Esophagus squamous epithelium (tissue), 5 donors: ENCODE results near the gene ZCCHC13. TPM values are rescaled to one million over a fixed set of nuclear protein-coding genes. Genes with fewer than 3 reads are reported as not detected.
"Not testable (repeated sequence)": the region's sequence is repeated elsewhere in the genome, so short reads cannot be mapped to it uniquely, and the experiment has no call there.

ENCODE experiments used
- DNase-seq: peaks from one replicate; lab custom pipeline; 2025; lab: John Stamatoyannopoulos, UW
- H3K27ac ChIP-seq, 4 donors: fragments of 200-600 bp; sonication (generic); one replicate each; pipeline ENCODE4 v1.5.1; 2016 to 2019; ENCODE audit warnings: mild to moderate bottlenecking in 1 of 4
- H3K27me3 ChIP-seq, 4 donors: fragments of 200-600 bp; sonication (generic); 1 replicate in 3 of 4; 2 replicates in 1 of 4; pipeline versions ENCODE4 v1.5.1 to v1.6.0; 2017 to 2021; ENCODE audit warnings: antibody characterized with exemption in 1 of 4
- H3K36me3 ChIP-seq, 3 donors: fragments of 200-600 bp; sonication (generic); one replicate each; pipeline ENCODE4 v1.5.1; 2016 to 2019
- H3K4me1 ChIP-seq, 3 donors: fragments of 200-600 bp; sonication (generic); one replicate each; pipeline ENCODE4 v1.5.1; 2017 to 2019
- H3K4me3 ChIP-seq, 4 donors: fragments of 200-600 bp; sonication (generic); 1 replicate in 3 of 4; 2 replicates in 1 of 4; pipeline ENCODE4 v1.5.1; 2016 to 2019; ENCODE audit warnings: mild to moderate bottlenecking in 2 of 4, moderate library complexity in 1 of 4
- H3K9me3 ChIP-seq, 3 donors: fragments of 200-600 bp; sonication (generic); one replicate each; pipeline ENCODE4 v1.5.1; 2016 to 2019
- POLR2A ChIP-seq, 4 donors: fragments of 450-650 bp; IDR thresholded peaks; one replicate each; pipeline ENCODE4 v1.6.1; 2017; ENCODE audit warnings: antibody characterized with exemption in 4 of 4, mild to moderate bottlenecking in 4 of 4, moderate library complexity in 3 of 4
- WGBS, 2 donors: methylation state at CpG; one replicate each; pipeline ENCODE4 v1.1.5; 2018; 5-methylcytosine and 5-hydroxymethylcytosine counted together
- intact Hi-C: fragments of 100-400 bp; cut with DNase I; formaldehyde crosslinking; loops from one replicate; pipeline ENCODE4 v1.15.0; 2022
- total RNA-seq, 4 donors: library from RNA; depleted of rRNA; stranded (reverse); fragments of >200 nt; gene quantifications; one replicate each; pipeline ENCODE4 v1.1.0, GENCODE V29; 2016
- TF ChIP-seq, protein P1 (sequence below), 6 experiments: fragments of 450-650 bp in 4 of 6; fragments of 200-600 bp in 2 of 6; sonication (generic) in 2 of 6; IDR thresholded peaks; one replicate each; pipeline ENCODE4 v1.5.1; 2016 to 2019; ENCODE audit warnings: antibody characterized with exemption in 6 of 6, mild to moderate bottlenecking in 4 of 6, moderate library complexity in 4 of 6
- donor health status: DM: yes; HTN: yes; CAD: no.

ZCCHC13 gene
- total RNA-seq, 4 donors from 2014 or later, result not detected

DNA sequence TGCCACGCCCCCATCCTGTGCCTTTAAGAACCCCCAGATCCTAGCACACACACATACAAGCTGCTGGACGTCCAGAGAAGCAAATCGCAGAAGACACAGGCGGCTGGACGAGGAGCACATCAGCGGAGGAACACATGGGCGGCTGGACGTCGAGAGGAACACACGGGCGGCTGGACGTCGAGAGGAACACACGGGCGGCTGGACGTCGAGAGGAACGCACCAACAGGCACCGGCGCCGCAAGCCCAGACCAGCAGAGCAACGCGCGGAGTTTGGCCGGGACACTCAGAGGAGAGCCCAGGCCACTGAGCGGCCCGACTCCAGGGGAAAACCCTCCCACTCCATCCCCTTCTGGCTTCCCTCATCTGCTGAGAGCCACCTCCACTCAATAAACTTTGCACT is 17.2 kb downstream of the ZCCHC13 start:
- H3K36me3 ChIP-seq, result no peaks in the 10 kb centered on the region
- intact Hi-C loops, result no loop called here
- no peaks in the 10 kb centered on the region for H3K9me3 ChIP-seq
- H3K27me3 ChIP-seq, result no peaks in the 10 kb centered on the region
- H3K4me1 ChIP-seq, result no peaks in the 10 kb centered on the region
- TF ChIP-seq POLR2A (IDR thresholded peaks at IDR 0.05), result no peak
- TF ChIP-seq, protein P1, sequence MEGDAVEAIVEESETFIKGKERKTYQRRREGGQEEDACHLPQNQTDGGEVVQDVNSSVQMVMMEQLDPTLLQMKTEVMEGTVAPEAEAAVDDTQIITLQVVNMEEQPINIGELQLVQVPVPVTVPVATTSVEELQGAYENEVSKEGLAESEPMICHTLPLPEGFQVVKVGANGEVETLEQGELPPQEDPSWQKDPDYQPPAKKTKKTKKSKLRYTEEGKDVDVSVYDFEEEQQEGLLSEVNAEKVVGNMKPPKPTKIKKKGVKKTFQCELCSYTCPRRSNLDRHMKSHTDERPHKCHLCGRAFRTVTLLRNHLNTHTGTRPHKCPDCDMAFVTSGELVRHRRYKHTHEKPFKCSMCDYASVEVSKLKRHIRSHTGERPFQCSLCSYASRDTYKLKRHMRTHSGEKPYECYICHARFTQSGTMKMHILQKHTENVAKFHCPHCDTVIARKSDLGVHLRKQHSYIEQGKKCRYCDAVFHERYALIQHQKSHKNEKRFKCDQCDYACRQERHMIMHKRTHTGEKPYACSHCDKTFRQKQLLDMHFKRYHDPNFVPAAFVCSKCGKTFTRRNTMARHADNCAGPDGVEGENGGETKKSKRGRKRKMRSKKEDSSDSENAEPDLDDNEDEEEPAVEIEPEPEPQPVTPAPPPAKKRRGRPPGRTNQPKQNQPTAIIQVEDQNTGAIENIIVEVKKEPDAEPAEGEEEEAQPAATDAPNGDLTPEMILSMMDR (IDR thresholded peaks at IDR 0.05), result no peak
- DNase-seq, result no peak
- 82 to 98% methylated on average over 8 to 21 of the region's 27 CpGs for WGBS, 2 donors
- no peak overlapping the region for H3K4me3 ChIP-seq
- H3K27ac ChIP-seq, result no peak overlapping the region

DNA sequence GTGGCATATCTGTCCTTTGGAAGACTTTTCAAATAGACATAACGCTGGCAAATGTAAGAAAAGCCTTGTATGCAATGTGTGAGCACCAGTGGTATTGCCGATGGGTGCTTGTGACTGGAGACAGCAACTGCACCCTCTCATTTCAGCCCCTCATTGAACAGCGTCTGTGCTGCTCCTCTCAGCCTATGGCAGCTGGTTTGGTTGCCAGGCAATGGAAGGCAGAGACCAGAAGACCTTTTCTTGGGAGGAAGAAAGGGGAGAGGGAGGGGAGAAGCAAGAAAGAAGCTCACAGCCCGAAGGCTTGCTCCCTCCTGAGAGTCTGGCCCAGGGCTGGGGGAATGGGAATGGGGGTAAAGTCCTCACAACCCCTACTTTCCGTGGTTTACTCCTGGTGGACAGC is 20.2 kb downstream of the ZCCHC13 start:
- intact Hi-C loops, result no loop called here
- H3K9me3 ChIP-seq, result no peaks in the 10 kb centered on the region
- WGBS, 2 donors, result 45 to 80% methylated on average over 1 to 4 of the region's 5 CpGs
- H3K27ac ChIP-seq, result no peak overlapping the region
- no peaks in the 10 kb centered on the region for H3K36me3 ChIP-seq
- H3K27me3 ChIP-seq, result no peaks in the 10 kb centered on the region
- no peak overlapping the region for H3K4me3 ChIP-seq
- TF ChIP-seq POLR2A (IDR thresholded peaks at IDR 0.05), result no peak
- TF ChIP-seq, protein P1 (IDR thresholded peaks at IDR 0.05), result no peak
- no peak for DNase-seq
- no peaks in the 10 kb centered on the region for H3K4me1 ChIP-seq

DNA sequence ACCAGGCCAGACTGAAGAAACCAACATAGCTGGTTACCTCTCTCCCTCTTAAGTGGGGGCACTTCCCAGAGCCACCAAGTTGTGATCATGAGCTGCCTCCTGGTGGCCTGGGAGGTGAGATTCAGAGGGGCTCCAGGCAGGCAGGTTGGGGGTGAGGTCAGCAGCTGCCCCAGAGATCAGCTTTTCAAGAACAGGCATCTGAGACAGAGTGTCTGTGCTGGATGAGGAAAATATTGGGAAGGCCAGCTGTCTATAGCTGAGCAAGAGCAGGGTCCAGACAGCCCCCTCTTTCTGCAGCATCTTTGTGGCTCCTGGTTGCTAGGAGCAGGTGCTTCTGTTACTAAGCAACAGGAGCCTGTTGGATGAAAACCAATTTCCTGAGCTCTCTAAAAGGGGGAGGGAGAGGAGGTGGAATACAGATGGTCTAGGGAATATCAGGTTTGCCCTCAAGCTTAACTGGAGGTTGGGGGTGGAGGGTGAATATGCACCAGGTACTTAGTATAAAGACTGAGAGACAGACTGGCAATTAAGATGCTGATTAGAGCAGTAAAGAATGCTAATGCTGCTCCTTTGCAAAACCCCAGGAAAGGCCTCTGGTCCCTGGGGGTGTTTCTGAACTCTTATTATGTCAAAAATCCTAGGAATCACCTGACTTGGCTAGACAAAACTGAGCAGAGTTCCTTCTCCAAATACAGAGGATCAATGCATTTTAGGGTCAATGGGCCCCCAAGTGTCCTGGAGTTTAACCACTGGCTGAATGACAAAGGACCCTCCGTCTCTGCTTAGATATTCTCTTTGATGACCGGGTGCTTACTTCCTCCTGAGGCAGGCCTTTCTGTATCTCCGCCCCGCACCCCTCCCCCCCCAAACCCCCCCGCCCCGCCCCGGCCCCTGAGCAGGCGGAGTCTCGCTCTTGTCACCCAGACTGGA is 21.4 kb downstream of the ZCCHC13 start:
- H3K27ac ChIP-seq, result no peak overlapping the region
- H3K9me3 ChIP-seq, result no peaks in the 10 kb centered on the region
- DNase-seq, result no peak
- intact Hi-C loops, result no loop called here
- no peak overlapping the region for H3K4me3 ChIP-seq
- TF ChIP-seq, protein P1 (IDR thresholded peaks at IDR 0.05), result no peak
- no peak for TF ChIP-seq POLR2A (IDR thresholded peaks at IDR 0.05)
- no peaks in the 10 kb centered on the region for H3K4me1 ChIP-seq
- 25% methylated on average over 5 of the region's 9 CpGs; no CpG with 5 or more reads in 1 of the 2 donors for WGBS, 2 donors
- no peaks in the 10 kb centered on the region for H3K36me3 ChIP-seq
- H3K27me3 ChIP-seq, result no peaks in the 10 kb centered on the region

DNA sequence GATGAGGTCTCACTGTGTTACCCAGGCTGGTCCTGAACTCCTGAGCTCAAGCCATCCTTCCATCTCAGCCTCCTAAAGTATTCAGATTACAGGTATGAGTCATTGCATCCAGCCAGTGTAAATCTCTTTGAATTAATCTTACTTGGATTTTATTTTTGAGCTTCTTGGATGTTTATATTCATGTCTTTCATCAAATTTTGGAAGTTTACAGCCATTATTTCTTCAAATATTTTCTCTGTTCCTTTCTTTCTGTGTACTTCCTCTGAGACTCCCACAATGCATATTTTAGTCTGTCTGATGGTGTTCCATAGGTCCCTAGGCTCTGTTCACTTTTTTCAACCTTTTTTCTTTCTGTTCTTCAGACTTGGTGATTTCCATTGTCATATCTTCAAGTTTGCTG is 34.9 kb downstream of the ZCCHC13 start:
- intact Hi-C loops, result no loop called here

DNA sequence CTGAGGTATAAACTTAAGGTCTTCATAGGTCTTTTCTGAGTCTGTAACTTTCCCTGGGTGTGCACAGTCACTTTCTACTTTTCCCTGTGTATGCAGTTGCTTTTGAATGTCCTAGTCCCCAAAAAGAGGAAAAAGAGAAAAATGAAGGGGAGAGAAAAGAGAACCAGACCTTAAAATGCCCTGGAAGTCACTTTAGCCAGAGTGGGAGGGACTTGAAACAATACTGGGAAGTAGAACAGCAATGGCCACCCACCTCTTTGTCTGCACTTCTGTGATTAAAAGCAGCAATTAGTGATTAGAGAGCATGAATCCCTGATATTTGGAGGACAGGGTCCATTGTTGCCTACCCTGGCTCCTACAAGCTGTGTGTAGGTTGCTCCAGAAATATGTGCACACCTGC is 36.1 kb downstream of the ZCCHC13 start:
- Histone ChIP-seq H3K27ac (no peak overlapping the region), H3K4me3 (no peak overlapping the region), H3K9me3 (peaks cover 0 to 3% (median 0%) of the 10 kb centered on the region in 3 donors), H3K4me1 (no peaks in the 10 kb centered on the region), H3K27me3 (no peaks in the 10 kb centered on the region), H3K36me3 (no peaks in the 10 kb centered on the region)
- DNase-seq, result no peak
- TF ChIP-seq, protein P1 (IDR thresholded peaks at IDR 0.05), result no peak
- intact Hi-C loops, result loop anchor here (10.0 kb wide), 1 partner anchor 485 kb away; the partner anchor contains the start of gene XIST

More for the DNA sequence above, 34.9 kb downstream of the ZCCHC13 start:
- no peaks in the 10 kb centered on the region for H3K4me1 ChIP-seq
- H3K27me3 ChIP-seq, result no peaks in the 10 kb centered on the region
- no peak overlapping the region for H3K4me3 ChIP-seq
- no peak overlapping the region for H3K27ac ChIP-seq
- TF ChIP-seq, protein P1 (IDR thresholded peaks at IDR 0.05), result no peak
- TF ChIP-seq POLR2A (IDR thresholded peaks at IDR 0.05), result no peak
- H3K9me3 ChIP-seq, result peaks cover 0 to 3% (median 0%) of the 10 kb centered on the region in 3 donors
- H3K36me3 ChIP-seq, result no peaks in the 10 kb centered on the region
- DNase-seq, result no peak

DNA sequence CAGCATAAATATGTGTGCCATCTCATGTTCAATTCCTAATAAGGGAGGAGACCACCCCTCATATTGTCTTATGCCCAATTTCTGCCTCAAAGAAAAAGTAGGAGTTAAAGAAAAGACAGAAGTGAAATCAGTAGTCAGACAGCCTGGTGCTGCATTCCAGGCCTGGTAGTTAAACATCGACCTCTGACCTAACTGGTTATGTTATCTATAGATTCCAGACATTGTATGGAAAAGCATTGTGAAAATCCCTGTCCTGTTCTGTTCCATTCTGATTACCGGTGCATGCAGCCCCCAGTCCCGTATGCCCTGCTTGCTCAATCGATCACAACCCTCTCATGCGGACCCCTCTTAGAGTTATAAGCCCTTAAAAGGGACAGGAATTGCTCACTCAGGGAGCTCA is 38.2 kb downstream of the ZCCHC13 start:
- not testable (repeated sequence) for DNase-seq
- intact Hi-C loops, result loop anchor here (10.0 kb wide), 1 partner anchor 487 kb away; the partner anchor contains the start of gene XIST
- whole genome bisulfite sequencing, 2 donors, result 70 to 77% methylated on average over 5 of the region's 5 CpGs

More for the DNA sequence above, 38.2 kb downstream of the ZCCHC13 start:
- H3K4me3 ChIP-seq, H3K27ac ChIP-seq, H3K36me3 ChIP-seq, H3K9me3 ChIP-seq, H3K27me3 ChIP-seq, H3K4me1 ChIP-seq: not testable (repeated sequence)
